Anterior cingulate cortex (tissue), 58 donors: Measurements from ENCODE around the gene PCSK7.
A peak's percentile ranks its signal among the peaks of the same experiment; 100 is the strongest.
"Not testable (repeated sequence)": the region's sequence is repeated elsewhere in the genome, so short reads cannot be mapped to it uniquely, and the experiment has no call there.

Experiments used
- DNase-seq, 58 donors: peaks; one replicate each; lab custom pipeline; 2025; lab: John Stamatoyannopoulos, UW

The PCSK7 gene, protein sequence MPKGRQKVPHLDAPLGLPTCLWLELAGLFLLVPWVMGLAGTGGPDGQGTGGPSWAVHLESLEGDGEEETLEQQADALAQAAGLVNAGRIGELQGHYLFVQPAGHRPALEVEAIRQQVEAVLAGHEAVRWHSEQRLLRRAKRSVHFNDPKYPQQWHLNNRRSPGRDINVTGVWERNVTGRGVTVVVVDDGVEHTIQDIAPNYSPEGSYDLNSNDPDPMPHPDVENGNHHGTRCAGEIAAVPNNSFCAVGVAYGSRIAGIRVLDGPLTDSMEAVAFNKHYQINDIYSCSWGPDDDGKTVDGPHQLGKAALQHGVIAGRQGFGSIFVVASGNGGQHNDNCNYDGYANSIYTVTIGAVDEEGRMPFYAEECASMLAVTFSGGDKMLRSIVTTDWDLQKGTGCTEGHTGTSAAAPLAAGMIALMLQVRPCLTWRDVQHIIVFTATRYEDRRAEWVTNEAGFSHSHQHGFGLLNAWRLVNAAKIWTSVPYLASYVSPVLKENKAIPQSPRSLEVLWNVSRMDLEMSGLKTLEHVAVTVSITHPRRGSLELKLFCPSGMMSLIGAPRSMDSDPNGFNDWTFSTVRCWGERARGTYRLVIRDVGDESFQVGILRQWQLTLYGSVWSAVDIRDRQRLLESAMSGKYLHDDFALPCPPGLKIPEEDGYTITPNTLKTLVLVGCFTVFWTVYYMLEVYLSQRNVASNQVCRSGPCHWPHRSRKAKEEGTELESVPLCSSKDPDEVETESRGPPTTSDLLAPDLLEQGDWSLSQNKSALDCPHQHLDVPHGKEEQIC

DNA sequence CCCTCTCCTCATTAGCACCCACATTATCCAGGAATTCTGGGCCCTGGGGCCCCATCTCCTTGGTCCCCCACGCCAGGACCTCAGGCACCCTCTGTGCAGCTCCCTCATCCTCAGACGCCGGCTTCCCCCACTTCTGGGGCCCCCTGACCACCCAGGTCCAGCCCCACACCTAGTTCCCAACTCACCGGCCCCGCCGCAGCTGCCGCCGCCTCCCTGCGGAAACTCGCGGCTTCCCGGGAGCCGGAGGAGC is at the start of gene PCSK7:
PCSK7 (minus strand) TSS at position 232 of the 250 bp plus-strand sequence. CDS start 2,229 bp downstream, outside the sequence.
- DNase-seq: peak in 2 of 58 donors; percentile 62 to 64

DNA sequence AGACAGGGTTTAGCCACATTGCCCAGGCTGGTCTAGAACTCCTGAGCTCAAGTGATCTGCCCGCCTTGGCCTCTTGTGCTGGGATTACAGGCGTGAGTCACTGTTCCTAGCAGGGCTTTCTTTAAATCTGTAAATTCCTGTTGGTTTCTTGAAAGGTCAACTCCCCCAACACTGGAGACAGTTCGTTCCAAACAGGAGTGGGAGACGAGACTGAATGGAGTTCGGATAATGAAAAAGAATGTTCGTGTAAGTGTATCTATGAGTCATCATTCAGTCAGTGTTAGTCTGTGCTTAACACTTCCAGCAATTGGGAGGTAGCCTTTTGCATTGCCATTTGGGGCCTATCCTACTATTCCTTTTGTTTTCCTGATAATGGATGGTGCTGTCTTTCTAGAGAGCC is 49.3 kb upstream of the PCSK7 start:
- peak in 1 of 58 donors; percentile 3 for DNase-seq

DNA sequence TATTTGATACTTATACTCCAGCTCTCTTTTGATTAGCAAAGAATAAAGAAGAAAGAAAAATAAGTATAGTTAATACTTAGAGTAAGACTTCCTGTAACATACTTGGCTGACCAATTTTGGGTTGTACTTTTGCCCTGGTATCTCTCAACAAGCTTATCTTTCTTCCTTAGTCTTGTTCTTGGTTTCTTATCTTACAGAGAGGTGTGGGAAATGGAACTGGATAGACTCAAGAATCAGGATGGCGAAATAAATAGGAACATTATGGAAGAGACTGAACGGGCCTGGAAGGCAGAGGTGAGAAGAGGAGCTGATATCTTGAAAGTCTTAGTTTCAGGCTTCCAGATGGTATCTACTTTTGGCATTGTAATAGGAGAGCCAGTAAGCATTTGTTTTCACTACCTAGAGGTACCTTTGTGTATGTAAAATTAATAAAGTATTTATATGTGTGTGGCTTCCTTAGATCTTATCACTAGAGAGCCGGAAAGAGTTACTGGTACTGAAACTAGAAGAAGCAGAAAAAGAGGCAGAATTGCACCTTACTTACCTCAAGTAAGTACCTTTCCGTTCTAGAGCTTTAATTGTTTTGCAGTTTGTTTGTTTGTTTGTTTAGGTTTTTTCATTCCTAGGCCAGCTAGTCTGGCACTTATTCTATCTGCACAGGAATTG is 48.0 kb upstream of the PCSK7 start:
- DNase-seq: no peak

DNA sequence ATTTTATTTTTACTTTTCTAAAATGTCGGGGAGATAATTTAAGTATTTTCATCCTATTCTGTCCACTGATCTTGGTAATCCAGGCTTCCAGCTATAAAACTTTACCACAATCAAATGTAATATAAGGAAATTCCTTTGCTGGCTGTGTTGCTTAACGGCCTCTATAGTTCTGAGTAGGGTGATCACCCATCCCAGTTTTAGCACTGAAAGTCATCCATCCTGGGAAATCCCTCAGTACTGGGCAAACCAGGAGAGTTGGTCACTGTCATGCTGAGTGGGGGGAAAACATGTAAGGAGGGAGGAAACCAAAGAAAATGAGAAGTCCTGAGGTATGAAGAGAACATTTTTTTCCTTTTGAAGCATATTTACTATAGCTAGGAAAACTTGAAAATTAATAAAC is 46.5 kb upstream of the PCSK7 start:
- DNase-seq: no peak

- no peak for DNase-seq
Observed at GRCh38 chr11:117273550-117274289, 41.8 kb upstream of the PCSK7 start.

DNA sequence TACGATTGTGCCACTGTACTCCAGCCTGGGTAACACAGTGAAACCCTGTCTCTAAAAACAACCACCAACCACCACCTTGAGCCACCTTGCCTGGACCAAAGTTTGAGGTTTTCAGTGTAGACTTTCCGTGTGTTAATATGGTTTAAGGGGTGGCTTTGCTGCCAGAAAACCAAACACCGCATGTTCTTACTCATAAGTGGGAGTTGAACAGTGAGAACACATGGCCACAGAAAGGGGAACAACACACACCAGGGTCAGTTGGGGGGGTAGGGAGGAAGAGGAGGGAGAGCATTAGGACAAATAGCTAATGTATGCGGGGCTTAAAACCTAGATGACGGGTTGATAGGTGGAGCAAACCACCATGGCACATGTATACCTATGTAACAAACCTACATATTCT is 40.3 kb upstream of the PCSK7 start:
- not testable (repeated sequence) for DNase-seq

DNA sequence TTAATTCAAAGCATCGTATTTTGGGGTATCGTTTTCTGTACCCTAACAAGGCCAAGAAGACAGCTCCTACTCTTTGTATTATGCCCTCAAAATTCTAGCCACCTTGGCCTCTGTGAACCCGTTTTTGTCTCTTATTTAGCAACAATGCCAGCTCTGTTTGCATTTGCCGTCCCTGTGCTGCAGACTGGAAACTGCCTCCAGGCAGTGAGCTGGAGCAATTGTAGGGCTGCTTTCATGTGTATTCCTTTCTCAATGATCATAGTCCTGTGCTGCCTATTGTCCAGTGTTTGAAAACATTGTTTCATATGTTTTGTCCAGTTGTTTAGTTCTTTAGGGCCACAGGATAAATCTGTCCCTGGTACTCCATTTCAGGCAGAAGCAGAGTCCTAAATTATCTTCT is 39.3 kb upstream of the PCSK7 start:
- no peak for DNase-seq

DNA sequence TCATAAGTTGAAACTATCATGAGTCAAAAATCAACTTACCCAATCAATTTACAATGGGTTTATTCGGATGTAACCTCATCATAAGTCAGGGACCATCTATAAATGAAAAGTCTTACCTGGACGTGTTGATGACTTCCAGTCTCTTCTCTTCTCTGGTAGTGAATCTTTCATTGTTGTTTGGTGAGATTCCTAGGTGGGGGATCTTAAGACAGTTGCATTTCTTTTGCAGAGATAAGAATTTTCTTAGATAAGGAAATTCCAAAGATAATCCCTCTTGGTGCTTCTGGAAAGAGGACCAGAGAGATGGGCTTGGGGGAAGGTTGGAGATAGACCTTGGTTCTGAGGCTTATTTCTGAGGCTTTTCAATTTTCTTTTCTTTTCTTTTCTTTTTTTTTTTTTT is 38.0 kb upstream of the PCSK7 start:
- DNase-seq: no peak

DNA sequence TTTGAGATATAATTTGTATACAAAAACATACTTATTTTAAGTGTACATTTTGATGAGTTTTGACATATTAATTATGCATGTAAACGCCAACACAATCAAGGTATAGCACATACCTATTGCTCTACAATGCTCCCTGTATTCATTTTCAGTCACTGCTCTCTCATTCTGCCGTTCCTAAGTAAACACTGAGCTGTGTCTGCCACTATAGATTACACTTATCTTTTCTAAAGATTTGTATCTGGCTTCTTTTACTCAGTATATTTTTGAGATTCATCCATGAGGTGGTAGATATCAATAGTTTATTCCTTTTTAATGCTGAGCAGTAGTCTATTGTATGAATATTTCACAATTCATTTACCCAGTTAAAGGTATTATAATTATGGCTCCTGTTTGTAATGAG is 33.9 kb upstream of the PCSK7 start:
- no peak for DNase-seq

DNA sequence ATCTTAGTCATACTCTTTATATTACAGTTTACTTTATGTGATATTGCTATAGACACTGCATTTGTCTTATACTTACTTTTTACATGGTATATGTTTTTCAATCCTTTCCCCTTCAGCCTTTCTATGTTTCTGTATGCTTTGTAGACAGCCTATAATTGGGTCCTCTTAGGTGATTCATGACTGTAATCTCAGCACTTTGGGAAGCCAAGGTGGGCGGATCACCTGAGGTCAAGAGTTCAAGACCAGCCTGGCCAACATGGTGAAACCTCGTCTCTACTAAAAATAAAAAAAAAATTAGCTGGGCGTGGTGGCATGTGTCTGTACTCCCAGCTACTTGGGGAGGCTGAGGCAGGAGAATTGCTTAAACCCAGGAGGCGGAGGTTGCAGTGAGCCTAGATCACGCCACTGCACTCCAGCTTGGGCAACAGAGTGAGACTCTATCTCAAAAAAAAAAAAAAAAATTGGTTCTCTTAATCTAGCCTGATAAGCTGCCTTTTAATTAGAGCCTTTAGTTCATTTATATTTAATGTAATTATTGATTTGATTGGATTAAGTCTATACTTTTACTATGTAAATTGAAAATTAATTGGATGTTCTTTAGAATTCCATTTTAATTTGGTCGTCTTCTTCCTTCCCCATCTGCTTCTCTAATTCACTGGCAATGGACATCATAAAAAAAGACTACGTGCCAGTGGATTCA is 32.9 kb upstream of the PCSK7 start:
- DNase-seq: not testable (repeated sequence)

GRCh38 chr11:117259417-117259816 is 27.5 kb upstream of the PCSK7 start:
- no peak for DNase-seq

DNA sequence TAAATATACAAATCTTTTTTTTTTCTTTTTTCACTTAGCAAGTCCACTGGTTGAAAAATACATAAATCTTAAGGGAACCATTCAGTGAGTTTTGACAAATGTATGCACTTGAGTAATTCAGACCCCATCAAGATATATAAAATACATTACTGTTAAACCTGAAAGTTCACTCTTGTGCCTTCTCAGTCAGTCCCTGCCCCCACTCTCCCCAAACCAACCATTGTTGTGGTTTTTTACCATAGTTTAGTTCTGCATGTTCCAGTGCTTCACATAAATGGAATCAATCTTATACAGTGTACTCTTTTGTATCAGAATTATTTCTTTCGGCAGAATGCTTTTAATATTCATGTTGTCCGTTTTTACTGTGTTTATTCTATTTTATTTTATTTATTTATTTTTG is 26.7 kb upstream of the PCSK7 start:
- no peak for DNase-seq

DNA sequence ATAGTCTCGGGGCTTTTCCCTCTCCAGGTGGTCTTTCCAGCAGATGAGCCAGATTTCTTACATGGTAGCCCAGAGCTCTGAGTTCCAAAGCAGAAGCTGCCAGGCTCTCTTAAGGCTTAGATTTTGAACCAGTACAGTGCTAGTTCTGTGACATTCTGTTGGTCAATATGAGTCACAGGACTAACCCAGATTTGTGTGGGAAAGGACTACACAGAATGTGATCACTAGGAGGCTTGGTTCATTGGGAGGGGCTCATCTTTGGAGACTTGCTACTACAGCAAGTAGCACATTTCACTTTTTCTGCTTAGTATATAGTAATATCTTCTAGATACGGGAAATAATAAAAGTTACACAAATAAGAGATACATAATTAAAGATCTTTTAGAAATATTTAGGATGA is 24.7 kb upstream of the PCSK7 start:
- no peak for DNase-seq

DNA sequence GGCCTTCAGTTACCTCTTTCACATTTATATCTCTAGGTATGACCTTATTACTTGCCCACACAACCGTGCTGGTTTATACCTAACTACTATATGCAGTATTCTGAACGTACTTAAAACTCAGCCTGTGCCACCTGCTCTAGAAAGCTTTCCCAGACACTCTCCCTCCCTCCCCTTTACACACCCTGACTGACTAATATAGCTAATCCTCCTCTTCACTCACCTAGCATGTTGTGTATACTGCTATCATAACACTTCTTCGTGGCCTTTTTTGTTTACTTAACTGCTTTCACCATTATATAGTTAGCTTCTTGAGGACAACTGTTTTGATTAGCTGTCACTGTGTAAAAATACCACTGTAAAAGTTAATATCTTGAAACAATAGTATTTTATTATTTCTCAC is 24.1 kb upstream of the PCSK7 start:
- DNase-seq: no peak

- no peak for DNase-seq
Observed at GRCh38 chr11:117251506-117251905, 19.6 kb upstream of the PCSK7 start.

DNA sequence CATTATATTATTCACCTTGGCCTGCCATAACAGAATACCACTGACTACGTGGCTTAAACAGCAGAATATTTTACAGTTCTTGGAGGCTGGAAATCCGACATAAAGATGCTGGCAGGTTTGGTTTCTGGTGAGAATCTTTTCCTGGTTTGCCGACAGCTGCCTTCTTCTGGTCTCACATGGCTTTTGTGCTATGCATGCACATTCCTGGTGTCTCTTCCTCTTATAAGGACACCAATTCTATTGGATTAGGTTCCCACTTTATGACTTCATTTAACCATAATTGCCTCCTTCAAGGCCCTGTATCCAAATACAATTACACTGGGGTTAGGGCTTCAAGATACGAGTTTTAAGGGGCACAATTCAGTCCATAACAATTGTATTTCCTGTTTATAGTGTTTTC is 17.7 kb upstream of the PCSK7 start:
- DNase-seq: no peak

DNA sequence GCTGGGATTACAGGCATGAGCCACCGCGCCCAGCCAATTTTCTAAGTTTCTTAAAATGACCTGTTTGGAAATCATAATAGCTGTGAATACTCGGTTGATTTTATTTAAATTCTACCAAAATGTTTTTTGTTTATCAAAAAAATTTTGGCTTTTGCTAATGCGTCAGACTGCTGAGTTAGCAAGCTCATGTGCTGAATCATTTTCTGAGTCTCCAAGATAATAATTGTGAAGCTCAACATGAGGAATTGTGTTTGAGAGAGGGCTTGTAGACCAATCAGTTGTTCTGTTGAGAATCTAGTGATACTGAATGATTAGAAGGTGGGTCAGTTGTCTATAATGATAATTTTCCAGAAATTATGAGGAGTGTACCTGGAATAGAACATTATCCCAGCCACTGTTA is 16.5 kb upstream of the PCSK7 start:
- DNase-seq: no peak

GRCh38 chr11:117239295-117239694 is 7.4 kb upstream of the PCSK7 start:
- DNase-seq: no peak

DNA sequence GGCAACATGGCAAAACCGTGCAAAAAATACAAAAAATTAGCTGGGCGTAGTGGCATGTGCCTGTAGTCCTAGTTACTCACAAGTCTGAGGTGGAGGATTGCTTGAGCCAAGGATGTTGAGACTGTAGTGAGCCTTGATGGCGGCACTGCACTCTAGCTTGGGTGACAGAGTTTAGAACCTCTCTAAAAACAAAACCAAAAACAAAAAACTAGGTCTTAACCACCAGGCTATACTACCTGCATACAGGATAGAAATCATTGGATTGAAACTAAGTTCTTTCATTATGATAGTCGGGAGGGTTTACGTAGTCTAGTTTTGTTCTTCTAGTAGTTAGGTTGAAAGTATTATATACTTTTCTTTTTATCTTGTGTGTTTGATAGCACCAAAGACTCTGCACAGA is 6.3 kb upstream of the PCSK7 start:
- no peak for DNase-seq

DNA sequence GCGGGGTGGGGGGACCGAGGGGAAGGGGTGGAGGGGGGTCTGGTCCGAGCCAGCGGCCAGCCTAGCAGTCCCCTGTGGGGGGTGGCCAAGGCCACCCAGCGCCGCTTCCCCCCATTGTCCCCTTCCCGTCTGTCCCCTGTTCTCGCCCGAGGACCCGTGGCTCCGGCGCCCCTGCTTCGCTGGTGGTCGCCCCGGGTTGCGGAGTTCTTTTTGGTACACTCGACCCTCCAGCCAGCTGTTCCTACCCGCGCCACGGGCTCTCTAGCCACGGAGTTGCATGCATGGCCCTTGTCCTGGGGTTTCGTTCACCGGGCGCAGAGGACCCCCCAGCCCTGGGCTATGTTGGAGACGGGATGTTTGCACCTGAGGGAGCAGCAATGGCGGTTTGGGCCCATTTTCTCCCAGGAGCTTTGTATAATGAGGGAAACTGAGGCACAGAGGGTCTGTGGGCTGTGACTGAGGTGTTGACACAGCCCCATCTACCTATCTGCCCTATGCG is 1.1 kb upstream of the PCSK7 start:
- DNase-seq: peak in 1 of 58 donors; percentile 45
